Mucosa of descending colon (tissue), 3 donors: ENCODE results near the gene PIGU. TPM values are rescaled to one million over a fixed set of nuclear protein-coding genes. Genes with fewer than 3 reads are reported as not detected.
"Not testable (repeated sequence)": the region's sequence is repeated elsewhere in the genome, so short reads cannot be mapped to it uniquely, and the experiment has no call there.

Experiments
- ATAC-seq: fragments of 200-7000 bp; cut with Tn5 transposase; one replicate; pipeline ENCODE4 v1.9.1; 2020; ENCODE audit warnings: mild to moderate bottlenecking, moderate library complexity
- DNase-seq, 3 donors: peaks; one replicate each; pipeline ENCODE4 v3.0.0-alpha.2; 2020
- H3K36me3 ChIP-seq: fragments of 200-600 bp; one replicate; pipeline ENCODE4 v1.8.0; 2021; ENCODE audit warnings: low read depth, mild to moderate bottlenecking
- H3K4me1 ChIP-seq: fragments of 200-600 bp; one replicate; pipeline ENCODE4 v1.8.0; 2021; ENCODE audit warnings: low read depth, mild to moderate bottlenecking
- H3K4me3 ChIP-seq: fragments of 200-600 bp; one replicate; pipeline ENCODE4 v1.8.0; 2021; ENCODE audit warnings: mild to moderate bottlenecking
- H3K9me3 ChIP-seq: fragments of 200-600 bp; one replicate; pipeline ENCODE4 v1.8.0; 2021; ENCODE audit warnings: mild to moderate bottlenecking
- CTCF ChIP-seq: fragments of 200-600 bp; IDR thresholded peaks from one replicate; pipeline ENCODE4 v1.8.0; 2022; ENCODE audit warnings: antibody characterized with exemption, mild to moderate bottlenecking
- intact Hi-C, 2 donors: fragments of 100-400 bp; cut with DNase I in 1 of 2; cut with micrococcal nuclease in 1 of 2; formaldehyde crosslinking; loops; one replicate each; pipeline versions ENCODE4 v1.11.0 to v1.11.1; 2022; cut with DNase I, micrococcal nuclease
- total RNA-seq, 3 donors: library from RNA; stranded (reverse); fragmentation: NEBNext Ultra II Directional in 2 of 3; extraction: Animal tissue kit (Norgen Biotek cat#: 25700) in 2 of 3; gene quantifications; one replicate each; pipeline versions ENCODE4 v1.2.1 to v1.2.4, GENCODE V29; 2021 to 2023
- donor health status: DM: no; HTN: no; CAD: no; lungs with moderate emphysema.
- donor health status: DM: no; HTN: no; CAD: no.
- donor health status: DM: no; HTN: yes; CAD: no.

PIGU gene
- total RNA-seq, 3 donors from 2014 or later = 14.4 to 26.3 (median 24.3) TPM

GRCh38 chr20:34680586-34681175, 3.8 kb upstream of the PIGU start:
- H3K36me3 ChIP-seq = no peaks in the 10 kb centered on the region
- no peak overlapping the region for H3K4me3 ChIP-seq
- no peak for DNase-seq
- H3K9me3 ChIP-seq = no peaks in the 10 kb centered on the region
- TF ChIP-seq CTCF = no peak
- no peak for ATAC-seq
- intact Hi-C loops = no loop called here
- peaks cover 8% of the 10 kb centered on the region for H3K4me1 ChIP-seq

- DNase-seq (no peak), ATAC-seq (peak; percentile 0)
- no peak for TF ChIP-seq CTCF
- intact Hi-C loops = no loop called here
- no peaks in the 10 kb centered on the region for H3K9me3 ChIP-seq
- H3K4me1 ChIP-seq = peaks cover 8% of the 10 kb centered on the region
- H3K4me3 ChIP-seq = peak overlapping the region; percentile 67
- no peaks in the 10 kb centered on the region for H3K36me3 ChIP-seq
These were observed 775 bp downstream of the PIGU start for GRCh38 chr20:34675993-34676641.

GRCh38 chr20:34675561-34675960, 1.3 kb downstream of the PIGU start:
- DNase-seq (no peak), ATAC-seq (no peak)
- Histone ChIP-seq H3K4me3 (no peak overlapping the region), H3K9me3 (no peaks in the 10 kb centered on the region), H3K36me3 (no peaks in the 10 kb centered on the region), H3K4me1 (peaks cover 6% of the 10 kb centered on the region)
- TF ChIP-seq CTCF = no peak
- intact Hi-C loops = no loop called here

GRCh38 chr20:34673412-34673811, 3.5 kb downstream of the PIGU start:
- Histone ChIP-seq H3K4me1 (peaks cover 5% of the 10 kb centered on the region), H3K36me3 (no peaks in the 10 kb centered on the region), H3K9me3 (no peaks in the 10 kb centered on the region), H3K4me3 (no peak overlapping the region)
- ATAC-seq (no peak), DNase-seq (no peak)
- TF ChIP-seq CTCF = no peak
- intact Hi-C loops = no loop called here

- DNase-seq (no peak), ATAC-seq (no peak)
- Histone ChIP-seq H3K36me3 (no peaks in the 10 kb centered on the region), H3K4me3 (no peak overlapping the region), H3K4me1 (no peaks in the 10 kb centered on the region), H3K9me3 (no peaks in the 10 kb centered on the region)
- intact Hi-C loops = no loop called here
- no peak for TF ChIP-seq CTCF
These were observed 7.8 kb downstream of the PIGU start for GRCh38 chr20:34669094-34669493.

GRCh38 chr20:34664751-34665150, 12.1 kb downstream of the PIGU start:
- DNase-seq, ATAC-seq, H3K36me3 ChIP-seq, H3K4me3 ChIP-seq, H3K4me1 ChIP-seq, intact Hi-C loops, H3K9me3 ChIP-seq: not testable (repeated sequence)
